Spleen (tissue), 11 donors: ENCODE measurements around the gene LRIT1. TPM values are rescaled to one million over a fixed set of nuclear protein-coding genes. Genes with fewer than 3 reads are reported as not detected.

Source experiments
- DNase-seq: peaks from one replicate; pipeline ENCODE4 v3.0.0-alpha.2; 2020
- H3K27ac ChIP-seq, 8 donors: fragments of 200-600 bp; sonication (generic) in 7 of 8; 1 replicate in 4 of 8; 2 replicates in 4 of 8; pipeline versions ENCODE4 v1.5.0 to v1.8.0; 2016 to 2021; ENCODE audit warnings: inconsistent platforms in 4 of 8, mild to moderate bottlenecking in 4 of 8, moderate library complexity in 1 of 8
- H3K27me3 ChIP-seq, 7 donors: fragments of 200-600 bp; sonication (generic) in 6 of 7; replicated peaks in 1 of 7; 1 replicate in 4 of 7; 2 replicates in 3 of 7; pipeline versions ENCODE4 v1.5.0 to v1.8.0; 2016 to 2021; ENCODE audit warnings: inconsistent platforms in 3 of 7, mild to moderate bottlenecking in 1 of 7
- H3K36me3 ChIP-seq, 6 donors: fragments of 200-600 bp; sonication (generic) in 5 of 6; 1 replicate in 4 of 6; 2 replicates in 2 of 6; pipeline versions ENCODE4 v1.5.0 to v1.8.0; 2016 to 2021; ENCODE audit warnings: inconsistent platforms in 2 of 6
- H3K4me1 ChIP-seq, 6 donors: fragments of 200-600 bp; sonication (generic) in 5 of 6; 1 replicate in 3 of 6; 2 replicates in 3 of 6; pipeline versions ENCODE4 v1.5.0 to v1.8.0; 2016 to 2021; ENCODE audit warnings: inconsistent platforms in 3 of 6
- H3K4me3 ChIP-seq, 8 donors: fragments of 200-600 bp; sonication (generic) in 7 of 8; 1 replicate in 4 of 8; 2 replicates in 4 of 8; pipeline versions ENCODE4 v1.5.0 to v1.8.0; 2016 to 2021; ENCODE audit warnings: inconsistent platforms in 4 of 8, mild to moderate bottlenecking in 4 of 8, moderate library complexity in 2 of 8
- H3K9me3 ChIP-seq, 8 donors: fragments of 200-600 bp; sonication (generic) in 7 of 8; 1 replicate in 4 of 8; 2 replicates in 4 of 8; pipeline versions ENCODE4 v1.5.0 to v1.8.0; 2016 to 2021; ENCODE audit warnings: inconsistent platforms in 4 of 8
- POLR2A ChIP-seq, 3 donors: fragments of 450-650 bp; IDR thresholded peaks; one replicate each; pipeline ENCODE4 v1.5.1; 2017; ENCODE audit warnings: antibody characterized with exemption in 3 of 3, mild to moderate bottlenecking in 1 of 3
- POLR2AphosphoS5 ChIP-seq, 3 donors: sonication (generic); formaldehyde crosslinking; IDR thresholded peaks; one replicate each; pipeline ENCODE4 v1.5.1; 2017; ENCODE audit warnings: antibody characterized with exemption in 3 of 3
- WGBS, 5 donors: extraction: QIAGEN DNeasy Blood & Tissue Kit in 3 of 5; methylation state at CpG; one replicate each; pipeline versions ENCODE4 v1.1.5 to v1.1.7; 2013 to 2018; 5-methylcytosine and 5-hydroxymethylcytosine counted together
- intact Hi-C: fragments of 100-400 bp; cut with DNase I; formaldehyde crosslinking; loops from one replicate; pipeline ENCODE4 v1.15.0; 2023; ENCODE audit warnings: low total_unique reads
- polyA plus RNA-seq, 3 donors: library from polyadenylated mRNA; stranded (reverse); fragments of 200-250 nt; gene quantifications; one replicate each; pipeline ENCODE4 v1.2.1, GENCODE V29; 2013
- total RNA-seq, 7 donors: library from RNA; depleted of rRNA in 3 of 7; stranded (reverse); fragments of >200 nt in 3 of 7; fragmentation: NEBNext Ultra II Directional in 4 of 7; extraction: Animal tissue kit (Norgen Biotek cat#: 25700) in 4 of 7; gene quantifications; one replicate each; pipeline versions ENCODE4 v1.1.0 to v1.2.1, GENCODE V29; 2016 to 2021
- TF ChIP-seq, protein P1 (sequence below), 11 experiments: fragments of 200-600 bp in 7 of 11; fragments of 450-650 bp in 4 of 11; sonication (generic) in 4 of 11; IDR thresholded peaks in 8 of 11; conservative IDR thresholded peaks in 3 of 11; 1 replicate in 7 of 11; 2 replicates in 4 of 11; pipeline versions ENCODE4 v1.4.0 to v1.8.0; 2016 to 2021; ENCODE audit warnings: antibody characterized with exemption in 11 of 11, inconsistent platforms in 4 of 11, mild to moderate bottlenecking in 1 of 11
- donor health status: healthy with polysubstance abuse.
- donor health status: DM: no; HTN: no; CAD: no; lungs with moderate emphysema.
- donor health status: DM: no; HTN: no; CAD: no.
- donor health status: Bipolar disorder and iron deficiency.
- donor health status: healthy.
- donor health status: DM: no; HTN: no; CAD: no.
- donor health status: DM: yes; HTN: yes; CAD: no.

The LRIT1 gene
- total and polyA plus RNA-seq, 10 donors = not detected

DNA sequence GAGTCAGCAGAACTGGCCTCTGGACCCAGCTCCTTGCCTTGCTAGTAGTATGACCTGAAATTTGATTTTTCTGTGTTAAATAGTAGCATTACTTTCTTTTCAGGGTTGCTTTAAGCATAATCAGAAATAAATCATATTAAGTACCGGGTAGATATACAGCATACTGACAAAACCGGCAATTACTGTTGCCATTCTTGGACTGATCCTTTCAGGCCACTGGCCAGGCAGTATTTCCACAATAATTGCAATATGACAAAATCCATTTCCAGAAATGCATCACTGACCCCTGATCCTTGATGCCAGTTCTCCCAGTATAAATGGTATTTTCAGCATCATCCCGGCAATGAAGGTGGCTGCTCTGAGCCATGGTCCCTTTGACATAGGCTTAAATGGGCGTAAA, 6.9 kb downstream of the LRIT1 start:
- Histone ChIP-seq H3K27ac (no peak overlapping the region), H3K4me3 (no peak overlapping the region)
- TF ChIP-seq POLR2A (IDR thresholded peaks at IDR 0.05) (no peak), POLR2AphosphoS5 (IDR thresholded peaks at IDR 0.05) (no peak)
- TF ChIP-seq, protein P1, sequence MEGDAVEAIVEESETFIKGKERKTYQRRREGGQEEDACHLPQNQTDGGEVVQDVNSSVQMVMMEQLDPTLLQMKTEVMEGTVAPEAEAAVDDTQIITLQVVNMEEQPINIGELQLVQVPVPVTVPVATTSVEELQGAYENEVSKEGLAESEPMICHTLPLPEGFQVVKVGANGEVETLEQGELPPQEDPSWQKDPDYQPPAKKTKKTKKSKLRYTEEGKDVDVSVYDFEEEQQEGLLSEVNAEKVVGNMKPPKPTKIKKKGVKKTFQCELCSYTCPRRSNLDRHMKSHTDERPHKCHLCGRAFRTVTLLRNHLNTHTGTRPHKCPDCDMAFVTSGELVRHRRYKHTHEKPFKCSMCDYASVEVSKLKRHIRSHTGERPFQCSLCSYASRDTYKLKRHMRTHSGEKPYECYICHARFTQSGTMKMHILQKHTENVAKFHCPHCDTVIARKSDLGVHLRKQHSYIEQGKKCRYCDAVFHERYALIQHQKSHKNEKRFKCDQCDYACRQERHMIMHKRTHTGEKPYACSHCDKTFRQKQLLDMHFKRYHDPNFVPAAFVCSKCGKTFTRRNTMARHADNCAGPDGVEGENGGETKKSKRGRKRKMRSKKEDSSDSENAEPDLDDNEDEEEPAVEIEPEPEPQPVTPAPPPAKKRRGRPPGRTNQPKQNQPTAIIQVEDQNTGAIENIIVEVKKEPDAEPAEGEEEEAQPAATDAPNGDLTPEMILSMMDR (IDR thresholded peaks at IDR 0.05 in 8 of 11, conservative IDR thresholded peaks at IDR 0.05 in 3 of 11) = no peak

DNA sequence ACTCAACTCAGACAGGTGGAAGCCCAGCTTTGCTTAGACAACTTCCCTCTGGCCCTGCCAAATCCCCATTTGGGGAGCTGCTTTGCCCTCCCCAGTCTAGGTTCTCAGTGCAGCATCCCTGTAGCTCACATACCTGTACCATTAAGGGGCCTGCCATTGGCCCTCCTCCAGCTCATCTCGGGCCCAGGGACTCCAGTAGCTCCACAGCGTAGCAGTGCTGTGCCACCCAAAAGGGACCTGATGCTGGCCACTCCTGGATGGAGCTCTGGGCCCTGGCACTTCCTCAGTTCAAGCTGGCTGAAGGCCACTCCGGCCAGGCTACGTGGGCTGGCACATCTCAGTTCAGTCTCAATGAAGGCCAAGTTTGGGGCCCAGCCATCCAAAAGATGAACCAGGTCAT, 7.4 kb downstream of the LRIT1 start:
- no peak overlapping the region for H3K27ac ChIP-seq
- DNase-seq = no peak
- TF ChIP-seq, protein P1 (IDR thresholded peaks at IDR 0.05 in 8 of 11, conservative IDR thresholded peaks at IDR 0.05 in 3 of 11) = no peak
- TF ChIP-seq POLR2A (IDR thresholded peaks at IDR 0.05) (no peak), POLR2AphosphoS5 (IDR thresholded peaks at IDR 0.05) (no peak)
- H3K4me1 ChIP-seq = no peaks in the 10 kb centered on the region
- no peaks in the 10 kb centered on the region for H3K36me3 ChIP-seq
- H3K9me3 ChIP-seq = no peaks in the 10 kb centered on the region
- WGBS, 5 donors = 78 to 90% (median 83%) methylated on average over 3 to 4 of the region's 4 CpGs; no CpG with 5 or more reads in 1 of the 5 donors
- intact Hi-C loops = no loop called here
- H3K4me3 ChIP-seq = no peak overlapping the region
- H3K27me3 ChIP-seq = peaks cover 0 to 37% (median 5%) of the 10 kb centered on the region in 7 donors

More for the DNA sequence above, 6.9 kb downstream of the LRIT1 start:
- Histone ChIP-seq H3K9me3 (no peaks in the 10 kb centered on the region), H3K36me3 (no peaks in the 10 kb centered on the region), H3K4me1 (no peaks in the 10 kb centered on the region), H3K27me3 (peaks cover 0 to 37% (median 5%) of the 10 kb centered on the region in 7 donors)
- WGBS, 5 donors = 76 to 94% (median 90%) methylated on average over 4 of the region's 4 CpGs
- no peak for DNase-seq
- intact Hi-C loops = no loop called here

DNA sequence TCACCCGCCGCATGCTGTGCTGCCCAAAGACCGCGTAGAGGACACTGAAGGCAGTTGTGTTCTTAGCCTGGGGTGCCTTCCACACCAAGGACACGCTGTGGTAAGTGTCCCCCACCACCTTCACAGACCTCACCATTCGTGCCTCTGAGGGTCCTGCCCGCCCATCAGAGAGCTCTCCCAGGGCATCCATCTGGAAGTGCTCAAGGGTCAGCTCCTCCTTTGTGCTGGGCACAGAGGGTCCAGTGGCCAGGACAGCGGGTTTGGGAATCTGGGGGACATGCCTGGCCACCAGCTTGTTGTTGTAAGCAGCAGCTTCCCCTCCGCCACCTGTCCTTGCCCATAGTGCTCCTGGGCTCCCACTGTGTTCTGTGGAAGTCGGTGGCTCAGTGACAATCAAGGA, 9.0 kb downstream of the LRIT1 start:
- no peak for DNase-seq
- no peak overlapping the region for H3K27ac ChIP-seq
- 81 to 100% (median 84%) methylated on average over 3 to 10 of the region's 10 CpGs for WGBS, 5 donors
- intact Hi-C loops = no loop called here
- peaks cover 0 to 28% (median 5%) of the 10 kb centered on the region in 7 donors for H3K27me3 ChIP-seq
- H3K36me3 ChIP-seq = no peaks in the 10 kb centered on the region
- H3K4me3 ChIP-seq = no peak overlapping the region
- no peak for TF ChIP-seq POLR2A (IDR thresholded peaks at IDR 0.05)
- TF ChIP-seq, protein P1 (IDR thresholded peaks at IDR 0.05 in 8 of 11, conservative IDR thresholded peaks at IDR 0.05 in 3 of 11) = no peak
- no peak for TF ChIP-seq POLR2AphosphoS5 (IDR thresholded peaks at IDR 0.05)
- H3K4me1 ChIP-seq = no peaks in the 10 kb centered on the region
- H3K9me3 ChIP-seq = no peaks in the 10 kb centered on the region

DNA sequence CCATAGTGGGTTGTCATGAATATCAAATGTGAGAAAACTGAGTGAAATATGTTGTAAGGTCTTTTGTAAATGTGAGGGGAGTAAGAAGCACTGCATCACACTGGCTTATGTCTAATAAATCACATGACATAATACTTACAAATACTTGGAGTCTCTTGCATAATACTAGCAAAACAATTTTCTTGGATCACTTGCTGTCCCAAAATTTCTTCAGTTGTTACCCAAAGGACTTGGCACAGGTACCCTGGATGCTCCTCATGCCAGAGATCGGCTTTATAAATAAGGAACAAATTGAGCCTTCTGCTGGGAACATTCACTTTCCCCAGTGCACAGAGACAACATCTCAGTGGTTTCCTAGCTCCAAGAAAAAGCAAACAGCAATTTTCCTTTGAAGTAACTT, 11.0 kb downstream of the LRIT1 start:
- intact Hi-C loops = no loop called here
- no peak for TF ChIP-seq POLR2A (IDR thresholded peaks at IDR 0.05)
- no peak for TF ChIP-seq POLR2AphosphoS5 (IDR thresholded peaks at IDR 0.05)
- TF ChIP-seq, protein P1 (IDR thresholded peaks at IDR 0.05 in 8 of 11, conservative IDR thresholded peaks at IDR 0.05 in 3 of 11) = no peak

More for the DNA sequence above, 11.0 kb downstream of the LRIT1 start:
- Histone ChIP-seq H3K27me3 (peaks cover 0 to 27% (median 0%) of the 10 kb centered on the region in 7 donors), H3K36me3 (no peaks in the 10 kb centered on the region), H3K27ac (no peak overlapping the region), H3K4me1 (no peaks in the 10 kb centered on the region), H3K4me3 (no peak overlapping the region), H3K9me3 (no peaks in the 10 kb centered on the region)
- no peak for DNase-seq
- WGBS, 5 donors = 67 to 97% (median 96%) methylated on average over 1 of the region's 1 CpG
